Head of caudate nucleus (tissue), 42 donors: ENCODE data around the gene MKS1.

ENCODE experiments used
- DNase-seq, 42 donors: peaks; one replicate each; pipeline versions ENCODE4 v3.0.0 to v3.0.0-alpha.2; 2020 to 2021; ENCODE audit warnings: mixed read lengths in 7 of 42
- intact Hi-C: fragments of 100-400 bp; cut with DNase I; formaldehyde crosslinking; loops from one replicate; pipeline ENCODE4 v1.15.0; 2022

MKS1 gene

DNA sequence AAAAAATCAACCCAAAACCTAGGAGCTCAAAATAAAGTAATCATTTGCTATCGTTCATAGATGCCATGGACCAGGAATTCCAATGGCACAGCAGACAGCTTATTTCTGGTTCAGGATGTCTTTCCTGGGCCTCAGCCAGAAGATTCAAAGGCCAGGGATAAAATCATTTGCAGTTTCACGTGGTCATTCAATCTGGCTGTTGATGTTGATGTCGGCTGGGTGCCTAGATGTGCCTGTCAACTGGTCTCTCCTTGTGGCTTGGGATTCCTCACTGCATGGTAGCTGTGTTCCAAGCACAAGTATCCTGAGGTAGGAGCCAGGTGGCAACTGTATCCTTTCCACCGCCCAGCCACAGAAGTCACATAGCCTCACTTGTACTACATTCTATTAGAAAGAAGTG, 37.3 kb downstream of the MKS1 start:
- DNase-seq, result peak in 1 of 42 donors; percentile 22
- intact Hi-C loops, result no loop called here

GRCh38 chr17:58176200-58176599, 42.9 kb downstream of the MKS1 start:
- no peak for DNase-seq
- intact Hi-C loops, result no loop called here

DNA sequence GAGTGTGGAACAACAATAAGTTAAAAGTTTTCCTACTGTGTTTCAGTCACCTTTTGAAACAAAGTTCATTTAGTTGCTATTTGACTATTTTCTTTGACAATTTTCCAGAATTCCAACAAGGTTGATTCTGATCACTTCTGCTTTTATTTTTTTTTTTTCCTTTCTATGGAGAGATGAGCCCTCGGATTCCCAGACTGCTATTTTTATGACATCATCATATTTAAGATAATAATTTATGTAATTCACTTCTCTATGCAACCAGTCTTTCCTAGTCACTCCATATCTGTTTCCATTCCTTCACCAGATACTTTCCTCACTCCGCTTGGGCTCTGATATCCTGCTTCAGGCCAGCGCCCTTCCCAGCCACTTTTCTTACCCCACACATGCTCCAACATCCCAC, 44.2 kb downstream of the MKS1 start:
- intact Hi-C loops, result no loop called here

DNA sequence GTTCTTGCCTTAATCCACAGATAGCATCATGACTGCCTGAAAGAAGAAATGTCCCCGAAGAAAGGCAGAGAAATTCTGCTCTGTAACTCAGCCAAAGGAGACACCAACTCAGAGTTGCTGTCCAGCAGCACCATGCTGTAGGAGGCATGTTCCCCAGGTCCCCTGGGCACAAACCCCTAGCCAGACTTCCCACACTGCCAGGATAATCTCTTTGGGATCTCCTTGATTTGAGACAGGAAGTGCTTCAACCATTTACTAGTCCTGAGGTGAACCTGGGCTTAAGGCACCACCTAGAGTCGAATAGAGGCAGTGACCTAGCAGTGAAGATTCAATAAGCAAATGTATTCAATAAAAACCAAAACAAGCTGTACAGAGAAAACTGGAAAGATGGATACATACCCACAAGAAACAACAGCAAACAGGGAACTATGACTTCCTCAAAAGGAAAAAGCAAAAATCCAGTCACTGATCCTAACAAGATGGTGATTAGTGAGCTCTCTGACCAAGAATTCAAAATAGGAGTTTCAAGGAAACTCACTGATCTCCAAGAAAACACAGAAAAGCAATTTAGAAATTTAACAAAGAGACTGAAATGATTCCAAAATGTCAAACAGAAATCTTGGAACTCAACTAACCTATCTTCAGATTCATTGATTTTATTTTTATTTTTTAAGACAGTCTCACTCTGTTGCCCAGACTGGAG, 46.5 kb downstream of the MKS1 start:
- intact Hi-C loops, result no loop called here
- DNase-seq, result peak in 13 of 42 donors; percentile 12 to 53 (median 27)

More for the DNA sequence above, 44.2 kb downstream of the MKS1 start:
- DNase-seq, result no peak

- no peak for DNase-seq
- intact Hi-C loops, result no loop called here
Observed at GRCh38 chr17:58170622-58171021, 48.4 kb downstream of the MKS1 start.

- intact Hi-C loops, result no loop called here
Observed at GRCh38 chr17:58166682-58167081, 52.4 kb downstream of the MKS1 start, which contains the start of gene OR4D2. Gene OR4D2 (plus strand): TSS chr17:58166982. CDS start chr17:58169656, 2,674 bp downstream.

GRCh38 chr17:58165981-58166380, 53.1 kb downstream of the MKS1 start:
- no peak for DNase-seq

More at GRCh38 chr17:58166682-58167081, 52.4 kb downstream of the MKS1 start, which contains the start of gene OR4D2:
- no peak for DNase-seq

DNA sequence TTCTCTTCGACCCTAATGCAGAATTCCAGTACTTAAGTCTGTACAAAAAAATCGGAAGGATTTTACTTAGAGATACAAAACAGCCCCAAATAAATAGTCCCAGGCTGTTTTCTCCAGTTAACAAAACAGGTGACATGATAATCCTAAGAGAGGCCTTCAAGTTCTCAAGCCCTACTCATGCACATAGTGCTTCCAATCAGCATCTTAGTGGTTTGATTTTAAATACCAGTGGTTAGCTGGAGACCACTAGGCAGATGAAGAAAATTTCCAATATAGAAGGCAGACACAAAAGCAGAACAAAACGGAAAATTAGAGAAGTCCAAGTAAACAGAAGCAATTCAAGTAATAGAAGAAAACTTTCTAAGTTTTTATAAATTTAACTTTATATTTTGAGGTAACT, 57.5 kb downstream of the MKS1 start:
- intact Hi-C loops, result no loop called here
- DNase-seq, result no peak

More at GRCh38 chr17:58165981-58166380, 53.1 kb downstream of the MKS1 start:
- intact Hi-C loops, result no loop called here

DNA sequence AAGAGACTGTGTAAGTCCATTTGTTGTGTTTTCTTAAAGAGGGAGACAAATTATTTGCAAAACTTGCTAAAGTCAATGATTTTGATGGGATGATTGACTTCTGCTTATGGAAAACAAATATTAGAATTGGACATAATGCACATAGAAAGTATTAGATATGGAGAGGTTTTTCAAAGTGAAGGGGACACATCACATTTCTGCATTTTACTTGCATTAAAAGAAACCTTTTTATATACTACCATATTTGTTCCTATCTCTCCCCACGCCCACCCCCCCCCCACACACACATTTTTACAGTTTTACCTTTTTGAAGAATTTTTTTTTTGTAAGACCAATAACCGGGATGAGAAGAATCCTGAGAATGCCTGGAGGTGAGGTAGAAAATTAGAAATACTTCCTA, 60.9 kb downstream of the MKS1 start:
- DNase-seq, result no peak
- intact Hi-C loops, result no loop called here

- DNase-seq, result peak; percentile 14 to 84 (median 61)
- intact Hi-C loops, result no loop called here
Observed at GRCh38 chr17:58156839-58157803, 61.9 kb downstream of the MKS1 start.
